CD14-positive monocyte (primary cell): ENCODE data around the gene PIP5K1C. TPM values are rescaled to one million over a fixed set of nuclear protein-coding genes. Genes with fewer than 3 reads are reported as not detected.

ENCODE experiments used
- DNase-seq, 3 donors: peaks; one replicate each; pipeline ENCODE4 v3.0.0-alpha.2; 2011 to 2022
- H2AFZ ChIP-seq: 2 replicates; pipeline ENCODE4 v1.6.0; 2012; ENCODE audit warnings: mild to moderate bottlenecking, low read depth, low read length, inconsistent platforms; ENCODE audit not compliant: insufficient read depth, poor library complexity, severe bottlenecking
- H3K27ac ChIP-seq, 2 donors: 1 replicate in 1 of 2; 2 replicates in 1 of 2; pipeline ENCODE4 v1.5.1; 2012 to 2013; ENCODE audit warnings: low read length in 2 of 2, control low read depth in 1 of 2, inconsistent platforms in 1 of 2, low read depth in 1 of 2, mild to moderate bottlenecking in 1 of 2
- H3K27me3 ChIP-seq, 2 donors: one replicate each; pipeline versions ENCODE4 v1.6.0 to v1.6.1; 2011 to 2013; ENCODE audit warnings: low read length in 2 of 2; ENCODE audit not compliant: control insufficient read depth in 2 of 2, insufficient read depth in 2 of 2
- H3K36me3 ChIP-seq, 2 donors: replicated peaks in 1 of 2; 1 replicate in 1 of 2; 2 replicates in 1 of 2; pipeline versions ENCODE4 v1.5.1 to v1.6.1; 2012 to 2013; ENCODE audit warnings: low read length in 2 of 2, control low read depth in 1 of 2, inconsistent platforms in 1 of 2, mild to moderate bottlenecking in 1 of 2; ENCODE audit not compliant: insufficient read depth in 2 of 2, control insufficient read depth in 1 of 2
- H3K4me1 ChIP-seq, 2 donors: 1 replicate in 1 of 2; 2 replicates in 1 of 2; pipeline versions ENCODE4 v1.5.1 to v1.6.1; 2012 to 2013; ENCODE audit warnings: low read length in 2 of 2, control low read depth in 1 of 2, inconsistent platforms in 1 of 2, mild to moderate bottlenecking in 1 of 2, moderate library complexity in 1 of 2; ENCODE audit not compliant: insufficient read depth in 2 of 2, control insufficient read depth in 1 of 2
- H3K4me2 ChIP-seq: replicated peaks from 2 replicates; pipeline ENCODE3; 2012; ENCODE audit warnings: low read length, moderate library complexity, mild to moderate bottlenecking; ENCODE audit not compliant: poor library complexity, severe bottlenecking; ENCODE audit errors: extremely low read depth
- H3K4me3 ChIP-seq, 3 experiments: fragments of 200-600 bp in 1 of 3; sonication (generic) in 1 of 3; replicated peaks in 1 of 3; 1 replicate in 2 of 3; 2 replicates in 1 of 3; pipeline ENCODE4 v1.5.1; 2011 to 2013; ENCODE audit warnings: low read length in 3 of 3, mild to moderate bottlenecking in 3 of 3, control low read depth in 2 of 3, low read depth in 2 of 3, inconsistent platforms in 1 of 3, moderate library complexity in 1 of 3
- H3K79me2 ChIP-seq: 2 replicates; pipeline ENCODE4 v1.6.0; 2012; ENCODE audit warnings: mild to moderate bottlenecking, control low read depth, inconsistent platforms, low read length, moderate library complexity; ENCODE audit not compliant: insufficient read depth
- H3K9ac ChIP-seq: 2 replicates; pipeline ENCODE4 v1.6.0; 2017; ENCODE audit warnings: low read length, mild to moderate bottlenecking; ENCODE audit not compliant: insufficient read depth, poor library complexity, severe bottlenecking
- H3K9me3 ChIP-seq, 2 donors: replicated peaks in 1 of 2; 1 replicate in 1 of 2; 2 replicates in 1 of 2; pipeline versions ENCODE4 v1.5.1 to v1.6.1; 2012 to 2013; ENCODE audit warnings: low read length in 2 of 2, control low read depth in 1 of 2; ENCODE audit not compliant: control insufficient read depth in 1 of 2, insufficient read depth in 1 of 2
- H4K20me1 ChIP-seq: 2 replicates; pipeline ENCODE4 v1.6.0; 2012; ENCODE audit warnings: mild to moderate bottlenecking, low read length, control low read depth, moderate library complexity; ENCODE audit not compliant: insufficient read depth
- H3K27ac Mint-ChIP-seq, 7 donors: one replicate each; pipeline ENCODE4 v1.8.0; 2020; ENCODE audit warnings: mild to moderate bottlenecking in 7 of 7, mixed read lengths in 7 of 7, moderate library complexity in 6 of 7, inconsistent platforms in 2 of 7
- H3K27me3 Mint-ChIP-seq, 3 donors: one replicate each; pipeline ENCODE4 v1.8.0; 2021 to 2022; ENCODE audit warnings: low read depth in 3 of 3, mild to moderate bottlenecking in 3 of 3, mixed read lengths in 3 of 3, moderate library complexity in 3 of 3, inconsistent platforms in 1 of 3
- H3K36me3 Mint-ChIP-seq, 2 donors: one replicate each; pipeline ENCODE4 v1.8.0; 2020; ENCODE audit warnings: mixed read lengths in 2 of 2, inconsistent platforms in 1 of 2, mild to moderate bottlenecking in 1 of 2
- H3K4me1 Mint-ChIP-seq: one replicate; pipeline ENCODE4 v1.8.0; 2020; ENCODE audit warnings: mild to moderate bottlenecking, mixed read lengths
- H3K4me3 Mint-ChIP-seq, 2 donors: one replicate each; pipeline ENCODE4 v1.8.0; 2020; ENCODE audit warnings: mild to moderate bottlenecking in 2 of 2, mixed read lengths in 2 of 2, moderate library complexity in 1 of 2
- H3K9me3 Mint-ChIP-seq, 7 donors: one replicate each; pipeline ENCODE4 v1.8.0; 2020 to 2022; ENCODE audit warnings: mixed read lengths in 7 of 7, mild to moderate bottlenecking in 6 of 7, moderate library complexity in 6 of 7, inconsistent platforms in 2 of 7
- WGBS: methylation state at CpG from one replicate; pipeline ENCODE4 v1.1.5; 2013; ENCODE audit warnings: missing lambda C conversion rate; ENCODE audit not compliant: insufficient coverage; 5-methylcytosine and 5-hydroxymethylcytosine counted together
- intact Hi-C, 2 donors: fragments of 100-400 bp; cut with micrococcal nuclease; formaldehyde crosslinking; loops; one replicate each; pipeline versions ENCODE4 v1.15.0 to v1.15.1; 2023
- polyA plus RNA-seq, 3 donors: library from polyadenylated mRNA; depleted of rRNA in 1 of 3; unstranded in 2 of 3; stranded (reverse) in 1 of 3; fragments of 300-500 nt in 2 of 3; fragments of >200 nt in 1 of 3; fragmentation: Illumina TruSeq in 2 of 3; gene quantifications; 1 replicate in 2 of 3; 2 replicates in 1 of 3; pipeline ENCODE4 v1.2.3, GENCODE V29; 2012 to 2021
- TF ChIP-seq, protein P1 (sequence below): fragments of 200-600 bp; IDR thresholded peaks from one replicate; pipeline ENCODE4 v1.8.0; 2022; ENCODE audit warnings: antibody characterized with exemption, mild to moderate bottlenecking

Gene PIP5K1C
- polyA plus RNA-seq, 3 donors = 6.5 to 19.5 (median 10.1) TPM

DNA sequence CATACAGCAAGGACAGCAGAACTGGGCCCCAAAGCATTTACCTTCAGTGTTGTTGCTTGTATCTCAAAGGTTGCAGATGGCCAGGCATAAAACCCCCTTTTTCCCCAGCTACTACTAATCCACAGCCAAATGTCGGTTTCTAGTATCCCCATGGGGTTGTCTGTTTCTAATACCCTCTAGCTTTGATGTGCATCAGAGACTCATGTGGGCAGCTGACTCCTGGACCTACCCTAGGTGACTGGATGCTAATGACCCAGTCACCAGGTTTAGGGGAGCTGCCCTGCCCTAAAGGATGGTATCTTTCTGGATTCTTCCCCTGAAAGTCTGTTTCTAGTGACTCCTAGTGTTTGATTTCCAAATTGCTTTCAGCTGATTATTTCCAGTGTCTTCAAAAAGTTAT, 31.8 kb upstream of the PIP5K1C start:
- intact Hi-C loops = no loop called here
- Histone ChIP-seq H2AFZ (no peak overlapping the region), H3K36me3 (no peaks in the 10 kb centered on the region), H3K4me3 (no peak overlapping the region), H3K4me2 (no peak overlapping the region), H4K20me1 (no peaks in the 10 kb centered on the region), H3K79me2 (no peaks in the 10 kb centered on the region), H3K27ac (no peak overlapping the region), H3K27me3 (no peaks in the 10 kb centered on the region), H3K4me1 (no peaks in the 10 kb centered on the region), H3K9me3 (no peaks in the 10 kb centered on the region), H3K9ac (no peak overlapping the region)
- no CpG with 5 or more reads among the region's 1 CpG for WGBS
- Mint-ChIP-seq H3K4me1 (no peaks in the 10 kb centered on the region), H3K27ac (no peak overlapping the region), H3K36me3 (no peaks in the 10 kb centered on the region), H3K4me3 (no peak overlapping the region), H3K9me3 (peaks cover 0 to 2% (median 0%) of the 10 kb centered on the region in 7 donors), H3K27me3 (peaks cover 2 to 4% (median 3%) of the 10 kb centered on the region in 3 donors)
- TF ChIP-seq, protein P1, sequence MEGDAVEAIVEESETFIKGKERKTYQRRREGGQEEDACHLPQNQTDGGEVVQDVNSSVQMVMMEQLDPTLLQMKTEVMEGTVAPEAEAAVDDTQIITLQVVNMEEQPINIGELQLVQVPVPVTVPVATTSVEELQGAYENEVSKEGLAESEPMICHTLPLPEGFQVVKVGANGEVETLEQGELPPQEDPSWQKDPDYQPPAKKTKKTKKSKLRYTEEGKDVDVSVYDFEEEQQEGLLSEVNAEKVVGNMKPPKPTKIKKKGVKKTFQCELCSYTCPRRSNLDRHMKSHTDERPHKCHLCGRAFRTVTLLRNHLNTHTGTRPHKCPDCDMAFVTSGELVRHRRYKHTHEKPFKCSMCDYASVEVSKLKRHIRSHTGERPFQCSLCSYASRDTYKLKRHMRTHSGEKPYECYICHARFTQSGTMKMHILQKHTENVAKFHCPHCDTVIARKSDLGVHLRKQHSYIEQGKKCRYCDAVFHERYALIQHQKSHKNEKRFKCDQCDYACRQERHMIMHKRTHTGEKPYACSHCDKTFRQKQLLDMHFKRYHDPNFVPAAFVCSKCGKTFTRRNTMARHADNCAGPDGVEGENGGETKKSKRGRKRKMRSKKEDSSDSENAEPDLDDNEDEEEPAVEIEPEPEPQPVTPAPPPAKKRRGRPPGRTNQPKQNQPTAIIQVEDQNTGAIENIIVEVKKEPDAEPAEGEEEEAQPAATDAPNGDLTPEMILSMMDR = peak; percentile 8
- DNase-seq = no peak

DNA sequence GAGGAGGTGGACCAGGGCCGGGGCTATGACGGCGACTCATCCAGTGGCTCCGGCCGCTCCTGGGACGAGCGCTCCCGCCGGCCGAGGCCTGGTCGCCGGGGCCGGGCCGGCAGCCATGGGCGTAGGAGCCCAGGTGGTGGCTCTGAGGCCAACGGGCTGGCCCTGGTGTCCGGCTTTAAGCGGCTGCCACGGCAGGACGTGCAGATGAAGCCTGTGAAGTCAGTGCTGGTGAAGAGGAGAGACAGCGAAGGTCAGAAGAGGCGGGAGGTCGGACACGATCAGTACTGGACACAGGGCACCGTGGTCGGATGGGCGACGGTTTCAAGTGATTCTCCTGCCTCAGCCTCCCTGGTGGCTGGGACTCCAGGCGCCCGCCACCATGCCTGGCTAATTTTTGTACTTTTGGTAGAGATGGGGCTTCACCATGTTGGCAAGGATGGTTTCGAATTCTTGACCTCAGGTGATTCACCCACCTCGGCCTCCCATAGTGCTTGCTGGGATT, 30.2 kb upstream of the PIP5K1C start:
- no peaks in the 10 kb centered on the region for H3K36me3 Mint-ChIP-seq
- H3K9me3 Mint-ChIP-seq = peaks cover 0 to 2% (median 0%) of the 10 kb centered on the region in 7 donors
- Histone ChIP-seq H3K27ac (no peak overlapping the region), H3K4me2 (no peak overlapping the region), H4K20me1 (no peaks in the 10 kb centered on the region), H2AFZ (no peak overlapping the region), H3K36me3 (no peaks in the 10 kb centered on the region), H3K27me3 (no peaks in the 10 kb centered on the region), H3K4me3 (no peak overlapping the region), H3K9me3 (no peaks in the 10 kb centered on the region), H3K9ac (no peak overlapping the region), H3K4me1 (no peaks in the 10 kb centered on the region), H3K79me2 (no peaks in the 10 kb centered on the region)
- WGBS = 99% methylated on average over 31 of the region's 32 CpGs
- intact Hi-C loops = no loop called here
- TF ChIP-seq, protein P1 = no peak
- H3K27me3 Mint-ChIP-seq = peaks cover 4 to 12% (median 4%) of the 10 kb centered on the region in 3 donors
- no peak for DNase-seq
- no peaks in the 10 kb centered on the region for H3K4me1 Mint-ChIP-seq
- H3K27ac Mint-ChIP-seq = no peak overlapping the region
- no peak overlapping the region for H3K4me3 Mint-ChIP-seq
